ENCODE data around the gene TAF15. TPM values are rescaled to one million over a fixed set of nuclear protein-coding genes. Genes with fewer than 3 reads are reported as not detected.

TAF15 gene
- total RNA-seq, 4 donors from 2014 or later = 93.8 to 140 (median 122) TPM

DNA sequence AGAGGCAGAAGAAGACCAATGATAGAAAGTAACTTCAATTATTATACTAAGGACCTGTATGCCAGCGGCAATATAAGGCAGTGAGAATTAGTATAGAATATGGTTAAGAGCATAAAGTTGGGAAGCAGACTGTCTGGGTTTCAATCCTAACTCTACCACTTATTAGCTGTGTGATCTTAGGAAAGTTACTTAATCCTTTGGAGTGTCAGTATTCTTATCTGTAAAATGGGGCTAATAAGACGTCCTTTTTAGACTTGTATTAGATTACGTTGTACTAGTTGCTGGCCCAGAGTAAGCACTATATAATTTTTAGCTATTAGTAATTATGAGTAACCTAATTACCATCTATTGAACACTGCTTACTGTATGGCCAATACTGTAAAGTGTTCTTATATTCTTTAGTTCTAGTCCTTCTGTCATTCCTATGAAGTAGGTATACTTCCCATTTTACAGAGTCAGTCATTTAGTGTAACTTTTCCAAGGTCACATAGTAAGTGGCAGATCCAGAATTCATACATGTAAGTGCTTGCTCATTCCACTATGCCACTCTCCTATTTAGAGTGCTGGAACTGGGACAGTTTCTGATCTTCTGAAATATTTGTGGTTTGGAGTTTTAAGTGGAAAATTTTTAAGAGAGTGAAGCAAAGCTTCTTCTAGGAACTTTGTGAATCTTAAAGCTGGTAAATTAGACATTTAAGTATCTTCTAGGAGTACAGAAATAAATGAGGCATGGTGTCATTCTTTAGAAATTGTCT is 36.9 kb downstream of the TAF15 start:
- no peak for TF ChIP-seq EP300 (IDR thresholded peaks at IDR 0.05)
- TF ChIP-seq CTCF (IDR thresholded peaks at IDR 0.05) = no peak
- no peak for TF ChIP-seq POLR2AphosphoS5 (IDR thresholded peaks at IDR 0.05)
- TF ChIP-seq POLR2A (IDR thresholded peaks at IDR 0.05; ENCODE audit: low read depth) = no peak
- H3K4me1 ChIP-seq = peaks cover 0 to 3% (median 0%) of the 10 kb centered on the region in 4 donors
- no peak overlapping the region for H3K4me3 ChIP-seq
- peaks cover 58 to 97% (median 97%) of the 10 kb centered on the region in 4 donors for H3K36me3 ChIP-seq
- DNase-seq (ENCODE audit: extremely low spot score) = no peak
- H3K27ac ChIP-seq (replicated peaks in 1 of 4) = no peak overlapping the region
- no peaks in the 10 kb centered on the region for H3K9me3 ChIP-seq
- WGBS = 92% methylated on average over 3 of the region's 3 CpGs
- intact Hi-C loops (cut with DNase I) = no loop called here
- H3K27me3 ChIP-seq = no peaks in the 10 kb centered on the region

- intact Hi-C loops (cut with DNase I) = no loop called here
- TF ChIP-seq POLR2A (IDR thresholded peaks at IDR 0.05; ENCODE audit: low read depth) (no peak), EP300 (IDR thresholded peaks at IDR 0.05) (no peak), CTCF (IDR thresholded peaks at IDR 0.05) (no peak), POLR2AphosphoS5 (IDR thresholded peaks at IDR 0.05) (no peak)
- H3K4me3 ChIP-seq = no peak overlapping the region
- no peak overlapping the region for H3K27ac ChIP-seq (replicated peaks in 1 of 4)
- 90% methylated on average over 2 of the region's 2 CpGs for WGBS
- H3K9me3 ChIP-seq = no peaks in the 10 kb centered on the region
- no peak for DNase-seq (ENCODE audit: extremely low spot score)
- peaks cover 50 to 97% (median 89%) of the 10 kb centered on the region in 4 donors for H3K36me3 ChIP-seq
- no peaks in the 10 kb centered on the region for H3K27me3 ChIP-seq
- peaks cover 0 to 3% (median 0%) of the 10 kb centered on the region in 4 donors for H3K4me1 ChIP-seq
Measured at GRCh38 chr17:35847006-35847405, 37.7 kb downstream of the TAF15 start.

DNA sequence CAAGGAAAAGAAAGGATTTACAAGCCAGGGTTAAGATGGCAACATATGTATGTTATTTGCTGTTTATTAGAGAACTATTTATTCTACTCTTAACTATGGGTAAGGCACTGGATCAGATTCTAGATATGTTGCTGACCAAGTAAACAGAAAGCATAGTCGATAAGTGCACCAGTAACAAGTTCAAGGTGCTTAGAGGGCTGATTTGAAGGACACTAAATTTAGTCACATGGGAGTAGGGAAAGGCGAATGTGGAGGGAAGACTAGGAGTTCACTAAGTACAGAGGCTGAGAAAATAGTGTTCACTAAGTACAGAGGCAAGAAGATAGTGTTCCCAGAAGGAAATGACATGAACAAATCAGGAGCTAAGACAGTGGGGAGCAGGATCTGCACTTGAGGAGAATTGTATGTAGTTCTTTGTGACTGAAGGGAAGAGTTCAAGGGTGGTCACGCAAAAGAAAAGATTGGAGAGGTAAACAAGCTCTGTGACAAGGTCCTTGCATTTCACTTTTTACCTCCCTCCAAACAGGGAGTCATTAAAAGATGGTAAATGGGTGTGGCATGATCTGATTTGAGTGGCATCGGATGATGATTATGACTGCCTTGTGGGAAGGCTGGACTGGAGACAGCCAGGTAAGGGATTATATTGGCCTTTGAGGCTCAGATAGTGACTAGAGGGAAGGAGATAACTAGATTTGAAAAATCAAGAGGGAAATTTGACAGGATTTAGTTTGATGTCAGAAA is 38.5 kb downstream of the TAF15 start:
- WGBS = 84% methylated on average over 4 of the region's 4 CpGs
- peaks cover 42 to 97% (median 81%) of the 10 kb centered on the region in 4 donors for H3K36me3 ChIP-seq
- no peaks in the 10 kb centered on the region for H3K9me3 ChIP-seq
- H3K4me1 ChIP-seq = peaks cover 0 to 3% (median 0%) of the 10 kb centered on the region in 4 donors
- H3K27me3 ChIP-seq = no peaks in the 10 kb centered on the region
- no peak overlapping the region for H3K27ac ChIP-seq (replicated peaks in 1 of 4)
- no peak for DNase-seq (ENCODE audit: extremely low spot score)
- intact Hi-C loops (cut with DNase I) = no loop called here
- no peak overlapping the region for H3K4me3 ChIP-seq
- TF ChIP-seq CTCF (IDR thresholded peaks at IDR 0.05) (no peak), EP300 (IDR thresholded peaks at IDR 0.05) (no peak), POLR2AphosphoS5 (IDR thresholded peaks at IDR 0.05) (no peak), POLR2A (IDR thresholded peaks at IDR 0.05; ENCODE audit: low read depth) (no peak)

- 72% methylated on average over 7 of the region's 7 CpGs for WGBS
- peaks cover 0 to 3% (median 0%) of the 10 kb centered on the region in 4 donors for H3K4me1 ChIP-seq
- no peak for DNase-seq (ENCODE audit: extremely low spot score)
- H3K27ac ChIP-seq (replicated peaks in 1 of 4) = no peak overlapping the region
- peaks cover 23 to 91% (median 62%) of the 10 kb centered on the region in 4 donors for H3K36me3 ChIP-seq
- no peaks in the 10 kb centered on the region for H3K9me3 ChIP-seq
- TF ChIP-seq CTCF (IDR thresholded peaks at IDR 0.05) (peak in 2 of 3 experiments; percentile 42 to 67), POLR2A (IDR thresholded peaks at IDR 0.05; ENCODE audit: low read depth) (no peak), EP300 (IDR thresholded peaks at IDR 0.05) (no peak), POLR2AphosphoS5 (IDR thresholded peaks at IDR 0.05) (no peak)
- intact Hi-C loops (cut with DNase I) = no loop called here
- H3K4me3 ChIP-seq = no peak overlapping the region
- no peaks in the 10 kb centered on the region for H3K27me3 ChIP-seq
Measured at GRCh38 chr17:35849469-35850348, 40.4 kb downstream of the TAF15 start.

Measured in esophagus muscularis mucosa (tissue), 4 donors.